ENCODE data around the gene REEP5. TPM values are rescaled to one million over a fixed set of nuclear protein-coding genes. Genes with fewer than 3 reads are reported as not detected.
"Not testable (repeated sequence)": the region's sequence is repeated elsewhere in the genome, so short reads cannot be mapped to it uniquely, and the experiment has no call there.

Gene REEP5
- total RNA-seq: 45.3 TPM

GRCh38 chr5:112921833-112922817 is at the start of gene REEP5:
Gene REEP5 (minus strand): TSS chr5:112922227. CDS start chr5:112922190, 37 bp downstream.
- peak; percentile 94 for DNase-seq

GRCh38 chr5:112971276-112971675 is 49.2 kb upstream of the REEP5 start:
- no peak for DNase-seq

- DNase-seq: no peak
These were observed 46.5 kb upstream of the REEP5 start for GRCh38 chr5:112968411-112969106.

GRCh38 chr5:112967520-112968083 is 45.6 kb upstream of the REEP5 start:
- no peak for DNase-seq

GRCh38 chr5:112965733-112966306 is 43.8 kb upstream of the REEP5 start:
- DNase-seq: no peak

- not testable (repeated sequence) for DNase-seq
These were observed 41.3 kb upstream of the REEP5 start for GRCh38 chr5:112963374-112963733.

GRCh38 chr5:112960863-112961504 is 39.0 kb upstream of the REEP5 start:
- no peak for DNase-seq

- DNase-seq: peak; percentile 43
These were observed 38.3 kb upstream of the REEP5 start for GRCh38 chr5:112960315-112960714.

- not testable (repeated sequence) for DNase-seq
These were observed 37.8 kb upstream of the REEP5 start for GRCh38 chr5:112959872-112960271.

- DNase-seq: peak; percentile 88
These were observed 36.4 kb upstream of the REEP5 start for GRCh38 chr5:112958093-112959088.

GRCh38 chr5:112957036-112957808 is 35.2 kb upstream of the REEP5 start:
- DNase-seq: no peak

GRCh38 chr5:112956606-112957005 is 34.6 kb upstream of the REEP5 start:
- DNase-seq: no peak

GRCh38 chr5:112951124-112951702 is 29.2 kb upstream of the REEP5 start:
- no peak for DNase-seq

GRCh38 chr5:112948458-112948857 is 26.4 kb upstream of the REEP5 start:
- DNase-seq: no peak

GRCh38 chr5:112940670-112941069 is 18.6 kb upstream of the REEP5 start:
- DNase-seq: no peak

GRCh38 chr5:112938286-112938685 is 16.3 kb upstream of the REEP5 start:
- no peak for DNase-seq

- no peak for DNase-seq
These were observed 13.6 kb upstream of the REEP5 start for GRCh38 chr5:112935675-112936074.

- no peak for DNase-seq
These were observed 12.3 kb upstream of the REEP5 start for GRCh38 chr5:112934366-112934663.

- DNase-seq: no peak
These were observed 11.8 kb upstream of the REEP5 start for GRCh38 chr5:112933651-112934365.

Data from tongue (tissue), 2 donors.